Liver (tissue), 3 donors: ENCODE measurements around the gene DHDDS.

Source experiments
- CTCF ChIP-seq: fragments of 150-350 bp; IDR thresholded peaks from 2 replicates; pipeline ENCODE4 v1.5.1; 2017; ENCODE audit warnings: improper control_type of control experiment, low read depth, low read length; ENCODE audit not compliant: missing input control
- EGR1 ChIP-seq, 2 donors: IDR thresholded peaks; 2 replicates each; pipeline ENCODE4 v1.6.1; 2016 to 2018; ENCODE audit warnings: antibody characterized with exemption in 2 of 2, low read depth in 2 of 2
- GABPA ChIP-seq, 2 donors: IDR thresholded peaks in 1 of 2; conservative IDR thresholded peaks in 1 of 2; 2 replicates each; pipeline ENCODE4 v1.6.1; 2016; ENCODE audit warnings: antibody characterized with exemption in 2 of 2, mild to moderate bottlenecking in 1 of 2, moderate library complexity in 1 of 2
- JUND ChIP-seq, 2 donors: IDR thresholded peaks; 2 replicates each; pipeline ENCODE4 v1.6.1; 2016; ENCODE audit warnings: antibody characterized with exemption in 2 of 2
- TAF1 ChIP-seq: conservative IDR thresholded peaks from 2 replicates; pipeline ENCODE4 v1.6.1; 2016; ENCODE audit warnings: antibody characterized with exemption, mild to moderate bottlenecking
- donor health status: healthy.
- donor health status: healthy.

- TF ChIP-seq CTCF = no peak
- no peak for TF ChIP-seq EGR1 (IDR thresholded peaks at IDR 0.05; ENCODE audit: low read depth in 2 of 2)
- no peak for TF ChIP-seq TAF1
- no peak for TF ChIP-seq JUND (IDR thresholded peaks at IDR 0.05)
- TF ChIP-seq GABPA (IDR thresholded peaks at IDR 0.05 in 1 of 2, conservative IDR thresholded peaks at IDR 0.05 in 1 of 2) = no peak
Observed at GRCh38 chr1:26399034-26399433, 33.1 kb upstream of the DHDDS start.
